Upper lobe of left lung (tissue), 4 donors: ENCODE measurements around the gene WDR90.

Experiments used
- CTCF ChIP-seq, 6 experiments: fragments of 450-650 bp in 4 of 6; fragments of 200-600 bp in 2 of 6; sonication (generic) in 2 of 6; IDR thresholded peaks; one replicate each; pipeline ENCODE4 v1.5.1; 2016 to 2019; ENCODE audit warnings: antibody characterized with exemption in 6 of 6
- EP300 ChIP-seq, 4 donors: sonication (generic); formaldehyde crosslinking; IDR thresholded peaks; one replicate each; pipeline ENCODE4 v1.5.1; 2017; ENCODE audit warnings: antibody characterized with exemption in 4 of 4, control low read depth in 2 of 4
- POLR2A ChIP-seq, 4 donors: fragments of 450-650 bp; IDR thresholded peaks; one replicate each; pipeline ENCODE4 v1.5.1; 2016 to 2017; ENCODE audit warnings: antibody characterized with exemption in 4 of 4, mild to moderate bottlenecking in 2 of 4

GRCh38 chr16:673399-673991 is 24.3 kb downstream of the WDR90 start:
- no peak for TF ChIP-seq POLR2A (IDR thresholded peaks at IDR 0.05)
- TF ChIP-seq CTCF (IDR thresholded peaks at IDR 0.05) = no peak
- no peak for TF ChIP-seq EP300 (IDR thresholded peaks at IDR 0.05)
